ENCODE measurements around the gene RNF149. TPM values are rescaled to one million over a fixed set of nuclear protein-coding genes. Genes with fewer than 3 reads are reported as not detected.
"Not testable (repeated sequence)": the region's sequence is repeated elsewhere in the genome, so short reads cannot be mapped to it uniquely, and the experiment has no call there.

The RNF149 gene
- total RNA-seq, 4 donors from 2014 or later: 17.4 to 105 (median 82.0) TPM

GRCh38 chr2:101354420-101355311, 46.2 kb upstream of the RNF149 start:
- intact Hi-C loops (cut with DNase I; ENCODE audit: low total_unique reads): no loop called here
- H3K27ac ChIP-seq: no peak overlapping the region
- H3K9me3 ChIP-seq: no peaks in the 10 kb centered on the region
- no peak overlapping the region for H3K4me3 ChIP-seq
- no peak for DNase-seq
- H3K27me3 ChIP-seq: no peaks in the 10 kb centered on the region
- TF ChIP-seq CTCF (IDR thresholded peaks at IDR 0.05) (no peak), POLR2A (IDR thresholded peaks at IDR 0.05) (no peak)
- H3K4me1 ChIP-seq: no peaks in the 10 kb centered on the region
- H3K36me3 ChIP-seq: no peaks in the 10 kb centered on the region

GRCh38 chr2:101352631-101353030, 44.1 kb upstream of the RNF149 start:
- H3K4me1 ChIP-seq; DNase-seq; H3K9me3 ChIP-seq; H3K27ac ChIP-seq; intact Hi-C loops (cut with DNase I; ENCODE audit: low total_unique reads); H3K4me3 ChIP-seq; H3K36me3 ChIP-seq; H3K27me3 ChIP-seq: not testable (repeated sequence)

GRCh38 chr2:101351207-101351606, 42.7 kb upstream of the RNF149 start:
- no peak overlapping the region for H3K4me3 ChIP-seq
- intact Hi-C loops (cut with DNase I; ENCODE audit: low total_unique reads): no loop called here
- no peak for DNase-seq
- no peaks in the 10 kb centered on the region for H3K9me3 ChIP-seq
- no peak overlapping the region for H3K27ac ChIP-seq
- H3K27me3 ChIP-seq: no peaks in the 10 kb centered on the region
- H3K36me3 ChIP-seq: no peaks in the 10 kb centered on the region
- TF ChIP-seq CTCF (IDR thresholded peaks at IDR 0.05) (no peak), POLR2A (IDR thresholded peaks at IDR 0.05) (no peak)
- H3K4me1 ChIP-seq: no peaks in the 10 kb centered on the region

GRCh38 chr2:101349893-101350662, 41.6 kb upstream of the RNF149 start:
- H3K27ac ChIP-seq: no peak overlapping the region
- no peaks in the 10 kb centered on the region for H3K36me3 ChIP-seq
- H3K27me3 ChIP-seq: no peaks in the 10 kb centered on the region
- DNase-seq: no peak
- intact Hi-C loops (cut with DNase I; ENCODE audit: low total_unique reads): no loop called here
- no peaks in the 10 kb centered on the region for H3K4me1 ChIP-seq
- H3K9me3 ChIP-seq: no peaks in the 10 kb centered on the region
- H3K4me3 ChIP-seq: no peak overlapping the region
- TF ChIP-seq CTCF (IDR thresholded peaks at IDR 0.05): peak in 1 of 4 experiments; percentile 15
- no peak for TF ChIP-seq POLR2A (IDR thresholded peaks at IDR 0.05)

- H3K9me3 ChIP-seq: no peaks in the 10 kb centered on the region
- DNase-seq: no peak
- no peak overlapping the region for H3K27ac ChIP-seq
- no peak overlapping the region for H3K4me3 ChIP-seq
- intact Hi-C loops (cut with DNase I; ENCODE audit: low total_unique reads): no loop called here
- TF ChIP-seq CTCF (IDR thresholded peaks at IDR 0.05) (no peak), POLR2A (IDR thresholded peaks at IDR 0.05) (no peak)
- no peaks in the 10 kb centered on the region for H3K27me3 ChIP-seq
- H3K36me3 ChIP-seq: no peaks in the 10 kb centered on the region
- no peaks in the 10 kb centered on the region for H3K4me1 ChIP-seq
Observed at GRCh38 chr2:101348883-101349282, 40.4 kb upstream of the RNF149 start.
